AG04450 (cell line): ENCODE data around the gene FGD5. TPM values are rescaled to one million over a fixed set of nuclear protein-coding genes. Genes with fewer than 3 reads are reported as not detected.

Source experiments
- CTCF ChIA-PET: fragments of 300-600, 350-600 bp; formaldehyde crosslinking; extraction: SDS; loops from one replicate; lab custom pipeline; 2022; ENCODE audit warnings: antibody characterized with exemption, inconsistent platforms; lab: Charles Lee
- POLR2A ChIA-PET: fragments of 350-600 bp; formaldehyde crosslinking; extraction: SDS; loops from one replicate; lab custom pipeline; 2021; ENCODE audit warnings: antibody characterized with exemption, inconsistent platforms; lab: Yijun Ruan, JAX
- DNase-seq: peaks from one replicate; pipeline ENCODE4 v3.0.0-alpha.2; 2011; ENCODE audit warnings: low read depth, low spot score
- H3K27ac ChIP-seq: one replicate; pipeline ENCODE4 v1.5.1; 2012; ENCODE audit warnings: low read depth, low read length, control low read depth
- H3K27me3 ChIP-seq: one replicate; pipeline ENCODE4 v1.6.0; 2012; ENCODE audit warnings: low read length; ENCODE audit not compliant: control insufficient read depth, insufficient read depth
- H3K4me3 ChIP-seq: 2 replicates; pipeline ENCODE4 v1.5.1; 2011; ENCODE audit warnings: mild to moderate bottlenecking, low read depth, low read length, control low read depth
- H3K9me3 ChIP-seq: 2 replicates; pipeline ENCODE4 v1.5.1; 2012; ENCODE audit warnings: low read length; ENCODE audit not compliant: control insufficient read depth, insufficient read depth
- polyA plus RNA-seq: library from polyadenylated mRNA; depleted of rRNA; stranded (reverse); fragments of >200 nt; gene quantifications from 2 replicates; pipeline ENCODE4 v1.2.3, GENCODE V29; 2011
- TF ChIP-seq, protein P1 (sequence below): IDR thresholded peaks from 2 replicates; pipeline ENCODE4 v1.5.1; 2011; ENCODE audit warnings: low read depth, low read length, control low read depth, inconsistent platforms

Gene FGD5
- polyA plus RNA-seq, 1 experiment: not detected

DNA sequence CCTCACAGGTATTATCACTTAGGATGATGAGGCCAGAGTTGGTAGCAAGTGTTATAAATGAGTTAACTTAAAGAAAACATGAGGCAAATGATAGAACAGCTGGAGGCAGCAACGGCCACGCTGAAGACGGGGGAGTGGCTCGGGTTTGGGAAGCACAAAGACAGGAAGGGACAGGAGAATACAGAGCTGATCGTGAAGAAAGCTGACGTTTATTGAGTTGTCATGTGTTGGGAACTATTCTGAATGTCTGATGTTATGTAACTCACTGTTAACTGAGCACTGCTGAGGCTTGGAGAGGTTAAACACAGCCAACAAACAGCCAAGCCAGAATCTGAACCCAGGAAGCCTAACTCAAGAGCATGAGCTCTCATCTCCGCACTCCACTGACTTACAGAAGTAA is 42.3 kb downstream of the FGD5 start:
- ChIA-PET CTCF (no interaction called here), POLR2A (no interaction called here)
- H3K9me3 ChIP-seq: no peaks in the 10 kb centered on the region
- H3K4me3 ChIP-seq: no peak overlapping the region
- H3K27me3 ChIP-seq: no peaks in the 10 kb centered on the region
- TF ChIP-seq, protein P1, sequence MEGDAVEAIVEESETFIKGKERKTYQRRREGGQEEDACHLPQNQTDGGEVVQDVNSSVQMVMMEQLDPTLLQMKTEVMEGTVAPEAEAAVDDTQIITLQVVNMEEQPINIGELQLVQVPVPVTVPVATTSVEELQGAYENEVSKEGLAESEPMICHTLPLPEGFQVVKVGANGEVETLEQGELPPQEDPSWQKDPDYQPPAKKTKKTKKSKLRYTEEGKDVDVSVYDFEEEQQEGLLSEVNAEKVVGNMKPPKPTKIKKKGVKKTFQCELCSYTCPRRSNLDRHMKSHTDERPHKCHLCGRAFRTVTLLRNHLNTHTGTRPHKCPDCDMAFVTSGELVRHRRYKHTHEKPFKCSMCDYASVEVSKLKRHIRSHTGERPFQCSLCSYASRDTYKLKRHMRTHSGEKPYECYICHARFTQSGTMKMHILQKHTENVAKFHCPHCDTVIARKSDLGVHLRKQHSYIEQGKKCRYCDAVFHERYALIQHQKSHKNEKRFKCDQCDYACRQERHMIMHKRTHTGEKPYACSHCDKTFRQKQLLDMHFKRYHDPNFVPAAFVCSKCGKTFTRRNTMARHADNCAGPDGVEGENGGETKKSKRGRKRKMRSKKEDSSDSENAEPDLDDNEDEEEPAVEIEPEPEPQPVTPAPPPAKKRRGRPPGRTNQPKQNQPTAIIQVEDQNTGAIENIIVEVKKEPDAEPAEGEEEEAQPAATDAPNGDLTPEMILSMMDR: no peak
- no peak for DNase-seq
- no peak overlapping the region for H3K27ac ChIP-seq

DNA sequence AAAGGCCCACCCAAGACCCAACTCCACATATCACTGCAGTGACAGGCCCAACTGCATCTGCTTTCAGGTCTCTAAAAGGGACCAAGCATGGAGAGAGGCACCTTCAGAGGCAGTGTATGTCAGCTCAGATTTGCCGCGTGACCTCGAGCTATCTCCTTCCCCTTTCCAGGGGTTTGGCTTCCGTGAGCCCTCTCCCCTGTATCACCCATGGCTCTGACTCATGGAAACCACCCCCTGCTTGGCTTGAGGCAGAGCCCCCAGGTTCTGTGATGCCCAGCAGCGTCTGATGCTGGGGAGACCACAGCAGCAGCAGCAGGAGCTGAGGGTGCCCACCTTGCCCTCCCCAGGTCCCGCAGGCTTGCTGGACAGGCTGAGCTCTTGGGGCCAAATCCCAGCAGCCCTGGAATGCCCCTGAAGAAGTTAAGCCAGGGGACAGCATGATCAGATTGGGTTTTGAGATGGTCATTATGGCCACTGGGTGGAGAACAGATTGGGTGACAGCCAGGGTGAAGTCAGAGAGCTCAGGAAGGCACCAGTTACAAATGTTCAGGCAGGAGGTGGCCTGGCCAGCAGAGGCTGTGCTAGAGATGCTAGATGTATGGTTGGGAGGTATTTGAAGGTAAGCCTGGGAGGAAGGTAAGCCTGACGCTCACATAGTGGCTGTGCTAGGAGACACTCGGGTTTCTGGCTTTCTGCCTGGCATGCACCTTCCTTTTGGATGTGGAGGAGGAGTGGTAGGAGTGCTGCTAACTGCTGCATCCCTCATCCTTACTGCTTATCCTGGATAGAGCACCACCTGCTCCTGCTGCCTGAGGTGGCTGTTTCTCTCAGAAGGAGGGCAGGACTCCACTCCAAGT is 42.9 kb downstream of the FGD5 start:
- no peaks in the 10 kb centered on the region for H3K27me3 ChIP-seq
- H3K9me3 ChIP-seq: no peaks in the 10 kb centered on the region
- no peak overlapping the region for H3K27ac ChIP-seq
- TF ChIP-seq, protein P1: no peak
- CTCF ChIA-PET: no interaction called here
- DNase-seq: no peak
- POLR2A ChIA-PET: no interaction called here
- H3K4me3 ChIP-seq: no peak overlapping the region

DNA sequence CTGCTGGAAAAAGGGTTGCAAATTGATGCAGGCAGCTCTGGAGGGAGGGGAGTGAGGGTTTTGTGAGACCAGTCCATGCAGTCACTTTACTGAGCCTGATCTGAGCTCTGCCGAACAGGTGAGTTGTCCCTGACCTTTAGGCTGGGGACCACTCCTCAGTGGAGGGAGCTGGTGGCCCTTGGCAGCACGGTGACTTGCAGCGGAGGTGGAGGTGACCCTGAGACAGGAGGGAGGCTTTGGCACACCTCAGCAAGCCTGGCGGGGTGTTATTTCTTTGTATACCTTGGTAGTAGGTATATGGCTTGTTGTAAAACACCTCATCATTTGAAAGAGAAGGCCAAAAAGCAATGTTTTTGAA is 43.5 kb downstream of the FGD5 start:
- ChIA-PET POLR2A (no interaction called here), CTCF (no interaction called here)
- no peak overlapping the region for H3K27ac ChIP-seq
- DNase-seq: no peak
- no peaks in the 10 kb centered on the region for H3K27me3 ChIP-seq
- H3K9me3 ChIP-seq: no peaks in the 10 kb centered on the region
- H3K4me3 ChIP-seq: no peak overlapping the region
- TF ChIP-seq, protein P1: no peak

DNA sequence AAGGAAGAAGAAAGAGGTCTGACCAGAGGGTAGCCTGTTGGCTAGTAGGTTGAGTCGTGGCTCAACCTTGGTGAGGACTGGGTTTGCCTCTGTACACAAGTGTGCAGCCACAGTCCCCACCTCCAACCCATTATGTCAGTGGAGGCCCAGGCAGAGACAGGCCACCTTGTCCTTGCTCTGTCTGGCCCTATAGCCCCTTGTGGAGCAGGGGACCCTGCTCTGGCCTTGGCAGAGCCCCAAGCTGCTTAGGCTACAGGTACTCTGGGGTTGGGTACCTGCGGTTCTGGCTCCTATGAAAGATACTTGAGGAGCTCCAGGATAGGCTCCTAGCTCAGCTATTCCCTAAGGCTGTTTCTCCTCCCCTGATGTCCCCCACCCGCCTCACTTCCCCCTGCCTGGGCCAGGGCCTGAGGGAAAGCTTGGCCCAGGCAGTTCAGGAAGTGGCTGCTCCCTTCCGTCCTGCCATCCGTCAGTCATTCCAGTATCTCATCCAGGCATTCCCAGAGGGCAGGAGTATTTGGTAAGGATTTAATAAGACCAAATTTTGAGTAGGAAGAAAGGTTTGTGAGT is 44.0 kb downstream of the FGD5 start:
- TF ChIP-seq, protein P1: no peak
- no peak for DNase-seq
- no peaks in the 10 kb centered on the region for H3K9me3 ChIP-seq
- ChIA-PET CTCF (no interaction called here), POLR2A (no interaction called here)
- no peak overlapping the region for H3K27ac ChIP-seq
- H3K4me3 ChIP-seq: no peak overlapping the region
- no peaks in the 10 kb centered on the region for H3K27me3 ChIP-seq

DNA sequence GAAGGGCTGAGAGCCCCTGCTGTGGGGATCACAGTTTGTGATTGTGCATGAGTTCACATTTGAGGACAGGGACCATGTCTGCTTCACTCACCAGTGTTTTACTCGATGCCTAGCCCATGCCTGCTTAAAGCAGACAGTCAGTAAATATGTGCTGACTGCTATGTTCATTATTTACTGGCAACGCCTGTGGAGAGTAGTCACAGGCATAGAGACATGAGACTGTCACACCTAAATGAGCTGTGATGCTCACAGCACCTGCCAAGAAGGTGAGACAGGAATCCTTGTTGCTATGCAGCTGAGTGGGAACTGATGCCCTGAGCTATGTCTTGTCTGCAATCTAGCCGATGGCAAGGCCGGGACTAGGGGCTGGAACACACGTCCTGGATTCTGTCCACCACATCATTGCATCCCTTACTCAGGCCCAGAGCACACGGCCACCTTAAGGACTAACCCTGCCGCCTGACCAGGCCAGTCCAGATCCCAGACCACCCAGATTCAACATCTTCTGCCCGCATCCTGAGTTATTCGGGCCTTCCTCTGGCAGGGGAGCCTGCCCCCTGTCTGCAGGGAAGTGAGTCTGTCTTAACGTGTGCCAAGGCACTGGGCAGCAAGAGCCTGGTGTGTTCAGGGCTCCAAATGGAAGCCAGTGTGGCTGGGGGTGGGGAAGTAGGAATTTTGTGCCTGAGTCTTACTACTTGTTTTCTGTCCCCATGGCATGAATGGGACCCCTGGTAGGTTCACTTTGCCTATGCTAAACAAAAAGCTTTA is 44.8 kb downstream of the FGD5 start:
- Histone ChIP-seq H3K27ac (no peak overlapping the region), H3K9me3 (no peaks in the 10 kb centered on the region), H3K27me3 (no peaks in the 10 kb centered on the region), H3K4me3 (no peak overlapping the region)
- no peak for DNase-seq
- POLR2A ChIA-PET: no interaction called here
- CTCF ChIA-PET: no interaction called here
- TF ChIP-seq, protein P1: 0 out of 2 replicates have a peak, but pooled peaks have one; percentile 27
